NCI-H1417 treated with DMSO at 0.1 percent for 48 hours (cell line): ENCODE measurements around the gene SERPINB13.

ENCODE experiments used
- DNase-seq: peaks from one replicate; lab custom pipeline; 2025; lab: John Stamatoyannopoulos, UW

The SERPINB13 gene

DNA sequence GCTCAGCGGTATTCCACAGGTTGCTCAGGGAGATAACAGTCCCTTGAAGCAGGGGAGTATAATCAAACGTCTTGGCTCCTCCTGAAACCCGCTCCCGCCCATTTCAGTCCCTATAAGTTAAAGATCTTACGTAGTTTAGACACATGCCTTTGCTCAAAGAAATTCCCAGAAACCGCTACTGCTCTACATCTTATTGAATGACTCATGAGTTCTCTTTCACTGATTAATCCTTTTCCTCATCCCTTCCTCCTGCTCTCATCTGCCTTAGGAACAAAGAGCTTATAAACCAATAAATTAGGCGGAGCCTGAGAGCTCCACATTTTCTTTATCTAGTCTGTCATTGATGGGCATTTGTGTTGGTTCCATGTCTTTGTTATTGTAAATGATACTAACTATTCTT, 61.1 kb downstream of the SERPINB13 start:
- no peak for DNase-seq
